ENCODE measurements around the gene SORT1.

The SORT1 gene

DNA sequence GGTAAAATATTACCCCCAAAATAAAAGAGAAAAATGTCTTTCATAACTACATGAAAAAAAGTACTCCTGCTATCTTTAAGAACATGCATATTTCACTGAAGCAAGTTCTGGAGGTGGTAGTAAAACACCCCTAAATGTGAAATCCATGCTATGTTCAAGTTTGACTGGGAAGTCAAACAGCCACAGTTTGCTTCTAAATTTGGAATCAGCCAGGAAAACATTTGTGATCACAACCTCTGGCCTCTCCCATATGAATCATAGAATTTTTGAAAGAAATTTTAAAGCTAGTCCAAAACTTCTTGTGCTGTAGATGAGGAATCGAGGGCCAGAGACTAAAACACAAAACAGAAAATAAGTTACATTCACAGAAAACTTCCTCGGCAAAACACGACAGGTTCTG, 6.6 kb downstream of the SORT1 start:
- TF ChIP-seq, protein P1, sequence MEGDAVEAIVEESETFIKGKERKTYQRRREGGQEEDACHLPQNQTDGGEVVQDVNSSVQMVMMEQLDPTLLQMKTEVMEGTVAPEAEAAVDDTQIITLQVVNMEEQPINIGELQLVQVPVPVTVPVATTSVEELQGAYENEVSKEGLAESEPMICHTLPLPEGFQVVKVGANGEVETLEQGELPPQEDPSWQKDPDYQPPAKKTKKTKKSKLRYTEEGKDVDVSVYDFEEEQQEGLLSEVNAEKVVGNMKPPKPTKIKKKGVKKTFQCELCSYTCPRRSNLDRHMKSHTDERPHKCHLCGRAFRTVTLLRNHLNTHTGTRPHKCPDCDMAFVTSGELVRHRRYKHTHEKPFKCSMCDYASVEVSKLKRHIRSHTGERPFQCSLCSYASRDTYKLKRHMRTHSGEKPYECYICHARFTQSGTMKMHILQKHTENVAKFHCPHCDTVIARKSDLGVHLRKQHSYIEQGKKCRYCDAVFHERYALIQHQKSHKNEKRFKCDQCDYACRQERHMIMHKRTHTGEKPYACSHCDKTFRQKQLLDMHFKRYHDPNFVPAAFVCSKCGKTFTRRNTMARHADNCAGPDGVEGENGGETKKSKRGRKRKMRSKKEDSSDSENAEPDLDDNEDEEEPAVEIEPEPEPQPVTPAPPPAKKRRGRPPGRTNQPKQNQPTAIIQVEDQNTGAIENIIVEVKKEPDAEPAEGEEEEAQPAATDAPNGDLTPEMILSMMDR (IDR thresholded peaks at IDR 0.05; ENCODE audit: low read depth, low read length): no peak
- Histone ChIP-seq H3K27me3 (no peaks in the 10 kb centered on the region), H3K9me3 (no peaks in the 10 kb centered on the region), H3K36me3 (no peaks in the 10 kb centered on the region), H3K4me3 (ENCODE audit: low read depth, low read length) (no peak overlapping the region), H3K4me1 (peaks cover 4% of the 10 kb centered on the region; the same call in 1 of the 2 replicates)
- DNase-seq: no peak

- TF ChIP-seq, protein P1 (IDR thresholded peaks at IDR 0.05; ENCODE audit: low read depth, low read length): no peak
- Histone ChIP-seq H3K9me3 (no peaks in the 10 kb centered on the region; the same call in 1 of the 2 replicates), H3K4me3 (ENCODE audit: low read depth, low read length) (no peak overlapping the region), H3K27me3 (no peaks in the 10 kb centered on the region), H3K4me1 (peaks cover 7% of the 10 kb centered on the region), H3K36me3 (no peaks in the 10 kb centered on the region)
- DNase-seq: no peak
Measured at GRCh38 chr1:109389638-109390341, 7.9 kb downstream of the SORT1 start.

- no peaks in the 10 kb centered on the region for H3K36me3 ChIP-seq
- H3K4me3 ChIP-seq (ENCODE audit: low read depth, low read length): no peak overlapping the region
- peaks cover 13% of the 10 kb centered on the region for H3K4me1 ChIP-seq
- DNase-seq: no peak
- H3K27me3 ChIP-seq: no peaks in the 10 kb centered on the region
- TF ChIP-seq, protein P1 (IDR thresholded peaks at IDR 0.05; ENCODE audit: low read depth, low read length): no peak
- no peaks in the 10 kb centered on the region; the same call in 1 of the 2 replicates for H3K9me3 ChIP-seq
Measured at GRCh38 chr1:109388884-109389637, 8.7 kb downstream of the SORT1 start.

DNA sequence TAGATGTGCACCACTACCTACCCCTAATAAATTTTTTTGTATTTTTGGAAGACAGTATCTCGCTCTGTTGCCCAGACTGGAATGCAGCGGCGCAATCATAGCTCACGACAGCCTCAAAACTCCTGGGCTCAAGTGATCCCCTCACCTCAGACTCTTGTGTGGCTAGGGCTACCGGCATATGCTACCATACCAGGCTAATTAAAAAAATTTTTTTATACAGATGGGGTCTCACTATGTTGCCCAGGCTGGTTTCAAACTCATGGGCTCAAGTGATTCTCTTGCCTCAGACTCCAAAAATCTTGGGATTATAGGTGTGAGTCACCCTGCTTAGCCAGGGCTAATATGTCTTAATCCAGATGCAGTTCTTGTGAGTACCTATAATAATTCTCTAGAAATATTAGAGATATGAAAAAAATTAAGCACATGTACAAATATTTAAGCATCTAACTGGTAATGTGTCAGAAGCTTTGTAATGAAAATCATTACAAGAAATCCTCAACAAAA, 9.5 kb downstream of the SORT1 start:
- H3K9me3 ChIP-seq: no peaks in the 10 kb centered on the region; the same call in 1 of the 2 replicates
- H3K4me3 ChIP-seq (ENCODE audit: low read depth, low read length): no peak overlapping the region
- peaks cover 18% of the 10 kb centered on the region for H3K4me1 ChIP-seq
- no peaks in the 10 kb centered on the region for H3K36me3 ChIP-seq
- TF ChIP-seq, protein P1 (IDR thresholded peaks at IDR 0.05; ENCODE audit: low read depth, low read length): no peak
- H3K27me3 ChIP-seq: no peaks in the 10 kb centered on the region
- no peak for DNase-seq

GRCh38 chr1:109386054-109386717, 11.5 kb downstream of the SORT1 start:
- no peaks in the 10 kb centered on the region; the same call in 1 of the 2 replicates for H3K9me3 ChIP-seq
- TF ChIP-seq, protein P1 (IDR thresholded peaks at IDR 0.05; ENCODE audit: low read depth, low read length): no peak
- no peaks in the 10 kb centered on the region for H3K36me3 ChIP-seq
- no peak for DNase-seq
- H3K4me3 ChIP-seq (ENCODE audit: low read depth, low read length): no peak overlapping the region
- H3K4me1 ChIP-seq: peaks cover 19% of the 10 kb centered on the region
- no peaks in the 10 kb centered on the region for H3K27me3 ChIP-seq
